Smooth muscle cell (in vitro differentiated cells): ENCODE results near the gene BGLAP. TPM values are rescaled to one million over a fixed set of nuclear protein-coding genes. Genes with fewer than 3 reads are reported as not detected.

Source experiments
- DNase-seq: peaks from one replicate; lab custom pipeline; 2025; ENCODE audit not compliant: unreplicated experiment; lab: John Stamatoyannopoulos, UW
- H2AFZ ChIP-seq: fragments of 200-600 bp; sonication (generic); 2 replicates; pipeline ENCODE4 v1.6.0; 2016; ENCODE audit warnings: antibody characterized with exemption, low read depth, mild to moderate bottlenecking
- H3F3A ChIP-seq: fragments of 200-600 bp; sonication (generic); 2 replicates; pipeline ENCODE4 v1.6.0; 2017; ENCODE audit warnings: antibody characterized with exemption, low read depth
- H3K27ac ChIP-seq: fragments of 200-600 bp; sonication (generic); 2 replicates; pipeline ENCODE4 v1.5.1; 2016; ENCODE audit warnings: low read depth, mild to moderate bottlenecking
- H3K27me3 ChIP-seq: fragments of 200-600 bp; sonication (generic); 2 replicates; pipeline ENCODE4 v1.6.1; 2016; ENCODE audit warnings: low read depth, mild to moderate bottlenecking
- H3K36me3 ChIP-seq: fragments of 200-600 bp; sonication (generic); 2 replicates; pipeline ENCODE4 v1.5.1; 2016; ENCODE audit warnings: low read depth
- H3K4me1 ChIP-seq: fragments of 200-600 bp; sonication (generic); 2 replicates; pipeline ENCODE4 v1.5.1; 2016; ENCODE audit warnings: low read depth
- H3K4me2 ChIP-seq: fragments of 200-600 bp; sonication (generic); 2 replicates; pipeline ENCODE4 v1.6.0; 2016; ENCODE audit warnings: mild to moderate bottlenecking
- H3K4me3 ChIP-seq: fragments of 200-600 bp; sonication (generic); 2 replicates; pipeline ENCODE4 v1.5.1; 2016; ENCODE audit warnings: mild to moderate bottlenecking
- H3K79me2 ChIP-seq: fragments of 200-600 bp; sonication (generic); 2 replicates; pipeline ENCODE4 v1.6.0; 2016; ENCODE audit warnings: low read depth, mild to moderate bottlenecking
- H3K9ac ChIP-seq: fragments of 200-600 bp; sonication (generic); 2 replicates; pipeline ENCODE4 v1.6.0; 2016; ENCODE audit warnings: low read depth
- H3K9me3 ChIP-seq: fragments of 200-600 bp; sonication (generic); replicated peaks from 2 replicates; pipeline ENCODE4 v1.5.1; 2016; ENCODE audit warnings: low read depth
- H4K20me1 ChIP-seq: fragments of 200-600 bp; sonication (generic); 2 replicates; pipeline ENCODE4 v1.6.0; 2016; ENCODE audit warnings: low read depth
- CTCF ChIP-seq: fragments of 200-600 bp; sonication (generic); IDR thresholded peaks from 2 replicates; pipeline ENCODE4 v1.5.1; 2017; ENCODE audit warnings: borderline replicate concordance, mild to moderate bottlenecking, antibody characterized with exemption; ENCODE audit not compliant: insufficient read depth, poor library complexity, severe bottlenecking
- WGBS: methylation state at CpG from one replicate; pipeline ENCODE4 v1.1.7; 2016; ENCODE audit warnings: low lambda C conversion rate; 5-methylcytosine and 5-hydroxymethylcytosine counted together
- polyA plus RNA-seq: library from polyadenylated mRNA; unstranded; fragments of >200 nt; fragmentation: Nextera tagmentation; extraction: Ambion mirVana; gene quantifications from 2 replicates; pipeline ENCODE4 v1.2.1, GENCODE V29; 2016
- total RNA-seq: library from RNA; depleted of rRNA; stranded (reverse); fragments of >200 nt; gene quantifications from 2 replicates; pipeline ENCODE4 v1.2.3, GENCODE V29; 2014

The BGLAP gene
- total and polyA plus RNA-seq, 2 experiments from 2014 or later = 0.62 to 0.63 TPM

DNA sequence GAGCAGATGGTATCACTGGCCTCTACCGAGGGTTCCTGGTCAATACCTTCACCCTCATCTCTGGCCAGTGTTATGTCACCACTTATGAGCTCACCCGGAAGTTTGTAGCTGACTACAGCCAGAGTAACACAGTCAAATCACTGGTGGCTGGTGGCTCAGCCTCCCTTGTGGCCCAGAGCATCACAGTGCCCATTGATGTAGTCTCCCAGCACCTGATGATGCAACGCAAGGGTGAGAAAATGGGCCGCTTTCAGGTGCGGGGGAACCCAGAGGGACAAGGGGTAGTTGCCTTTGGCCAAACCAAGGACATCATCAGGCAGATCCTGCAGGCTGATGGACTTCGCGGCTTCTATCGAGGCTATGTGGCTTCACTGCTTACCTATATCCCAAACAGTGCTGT, 41.9 kb upstream of the BGLAP start:
- WGBS = 99% methylated on average over 8 of the region's 8 CpGs
- Histone ChIP-seq H2AFZ (no peak overlapping the region), H3K27me3 (no peaks in the 10 kb centered on the region), H3K4me1 (no peaks in the 10 kb centered on the region), H3K9ac (no peak overlapping the region), H3F3A (no peaks in the 10 kb centered on the region), H4K20me1 (peaks cover 30% of the 10 kb centered on the region), H3K4me2 (no peak overlapping the region), H3K9me3 (no peaks in the 10 kb centered on the region), H3K4me3 (no peak overlapping the region), H3K36me3 (no peaks in the 10 kb centered on the region), H3K79me2 (peaks cover 34% of the 10 kb centered on the region), H3K27ac (no peak overlapping the region)
- DNase-seq = no peak
- TF ChIP-seq CTCF = no peak

GRCh38 chr1:156203331-156203730, 38.7 kb upstream of the BGLAP start:
- Histone ChIP-seq H3K4me2 (no peak overlapping the region), H3K79me2 (peaks cover 7% of the 10 kb centered on the region), H3K4me1 (no peaks in the 10 kb centered on the region), H3F3A (no peaks in the 10 kb centered on the region), H3K9ac (no peak overlapping the region), H3K27ac (peak overlapping the region; percentile 17), H3K36me3 (no peaks in the 10 kb centered on the region), H3K27me3 (no peaks in the 10 kb centered on the region), H3K9me3 (no peaks in the 10 kb centered on the region), H4K20me1 (peaks cover 29% of the 10 kb centered on the region), H3K4me3 (no peak overlapping the region), H2AFZ (no peak overlapping the region)
- TF ChIP-seq CTCF = no peak
- no peak for DNase-seq

- H3K79me2 ChIP-seq = no peaks in the 10 kb centered on the region
These were observed 37.3 kb upstream of the BGLAP start for GRCh38 chr1:156204686-156205085.

More at GRCh38 chr1:156204686-156205085, 37.3 kb upstream of the BGLAP start:
- Histone ChIP-seq H3K4me2 (no peak overlapping the region), H3K4me1 (no peaks in the 10 kb centered on the region), H3K4me3 (no peak overlapping the region), H3K9me3 (no peaks in the 10 kb centered on the region), H4K20me1 (peaks cover 19% of the 10 kb centered on the region), H3K27ac (no peak overlapping the region), H2AFZ (no peak overlapping the region), H3K9ac (no peak overlapping the region), H3K36me3 (no peaks in the 10 kb centered on the region), H3K27me3 (no peaks in the 10 kb centered on the region), H3F3A (no peaks in the 10 kb centered on the region)
- TF ChIP-seq CTCF = no peak
- no peak for DNase-seq
- WGBS = 99% methylated on average over 3 of the region's 3 CpGs
